ENCODE measurements around the gene ACOT7.

The ACOT7 gene

GRCh38 chr1:6345460-6345859, 48.1 kb downstream of the ACOT7 start:
- no peak for DNase-seq (ENCODE audit: low read depth in 1 of 2, low spot score in 1 of 2)

DNA sequence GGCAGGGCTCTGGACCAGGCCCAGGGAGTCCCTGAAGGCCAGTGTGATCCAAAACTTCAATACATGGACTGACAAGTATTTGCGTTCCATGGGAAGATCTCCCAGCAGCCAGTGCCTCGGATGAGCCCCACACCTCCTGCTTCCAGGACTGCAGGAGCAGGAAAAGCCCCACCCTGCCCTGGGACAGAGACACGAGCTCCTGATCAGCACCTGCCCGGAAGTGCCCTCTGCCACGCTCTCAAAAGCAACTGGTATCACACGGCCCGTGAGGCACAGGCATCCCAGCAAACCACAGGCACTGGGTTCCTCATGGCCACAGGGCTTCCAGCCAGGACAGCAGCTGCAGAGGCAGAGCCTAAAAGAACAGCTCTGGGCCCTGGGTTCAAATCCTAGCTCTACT, 48.6 kb downstream of the ACOT7 start:
- DNase-seq (ENCODE audit: low read depth in 1 of 2, low spot score in 1 of 2): no peak

DNA sequence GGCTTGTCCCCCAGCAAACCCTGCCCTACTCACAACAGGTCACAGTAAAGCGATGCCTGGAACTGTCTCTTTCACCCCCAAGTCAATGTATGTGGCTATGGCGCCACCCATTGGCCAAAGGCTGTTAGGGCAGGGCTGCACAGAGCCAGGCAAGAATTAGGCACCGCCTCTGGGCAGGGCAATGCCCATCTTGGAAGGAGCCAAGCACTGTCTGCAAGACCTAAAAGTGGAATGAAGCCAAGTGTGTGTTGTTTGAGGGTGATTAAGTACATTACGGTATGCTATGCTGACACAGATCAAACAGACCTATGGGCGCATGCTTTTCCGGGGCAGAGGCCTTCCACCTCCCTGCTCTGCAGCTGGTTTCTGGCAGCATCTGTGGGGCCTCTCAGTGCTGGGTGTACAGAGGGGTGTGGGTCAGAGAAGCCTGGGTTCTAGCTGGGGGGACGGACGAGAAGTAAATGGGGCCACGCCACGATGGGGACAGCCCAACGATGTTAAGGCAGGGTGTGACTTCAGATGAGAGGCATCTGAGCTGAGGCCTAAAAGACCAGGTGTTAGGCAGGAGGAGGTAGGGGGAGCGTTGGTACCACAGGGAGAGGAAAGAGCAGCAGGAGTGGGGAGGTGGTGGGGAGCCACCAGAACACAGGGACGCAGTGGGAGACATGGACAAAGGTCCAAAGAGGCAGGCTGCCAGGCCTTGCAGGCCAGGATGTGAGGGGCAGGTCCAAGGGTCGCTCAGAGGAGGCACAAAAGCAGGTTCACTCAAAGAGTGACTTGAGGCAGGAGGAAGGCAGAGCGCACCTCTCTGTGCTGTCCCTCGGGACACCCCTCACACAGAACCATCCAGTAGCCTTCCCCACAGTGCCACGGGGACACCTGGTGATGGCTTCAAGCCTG, 49.8 kb downstream of the ACOT7 start:
- peak in 1 of 2 donors; percentile 22 for DNase-seq (ENCODE audit: low read depth in 1 of 2, low spot score in 1 of 2)

GRCh38 chr1:6342056-6342455, 51.5 kb downstream of the ACOT7 start:
- DNase-seq (ENCODE audit: low read depth in 1 of 2, low spot score in 1 of 2): no peak

DNA sequence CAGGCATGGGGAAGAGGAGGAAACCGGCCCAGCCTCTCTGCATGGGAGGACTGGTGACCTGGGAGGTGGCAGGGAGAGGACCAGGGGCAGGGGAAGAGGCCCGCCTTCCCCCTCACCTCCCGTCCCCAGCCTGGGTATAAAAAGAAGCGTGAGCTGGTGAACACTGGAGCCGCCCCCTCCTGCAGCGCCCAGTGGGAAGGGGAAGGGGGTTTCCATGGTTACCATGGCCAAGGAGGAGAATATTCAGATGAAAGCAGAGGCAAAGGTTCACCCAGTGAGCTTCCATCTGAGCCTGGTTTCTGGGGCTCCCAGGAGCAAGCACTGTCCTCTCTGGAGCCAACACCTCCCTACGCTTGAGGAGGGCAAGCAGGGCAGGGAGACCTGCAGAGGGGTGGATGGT, 54.9 kb downstream of the ACOT7 start:
- DNase-seq (ENCODE audit: low read depth in 1 of 2, low spot score in 1 of 2): no peak

DNA sequence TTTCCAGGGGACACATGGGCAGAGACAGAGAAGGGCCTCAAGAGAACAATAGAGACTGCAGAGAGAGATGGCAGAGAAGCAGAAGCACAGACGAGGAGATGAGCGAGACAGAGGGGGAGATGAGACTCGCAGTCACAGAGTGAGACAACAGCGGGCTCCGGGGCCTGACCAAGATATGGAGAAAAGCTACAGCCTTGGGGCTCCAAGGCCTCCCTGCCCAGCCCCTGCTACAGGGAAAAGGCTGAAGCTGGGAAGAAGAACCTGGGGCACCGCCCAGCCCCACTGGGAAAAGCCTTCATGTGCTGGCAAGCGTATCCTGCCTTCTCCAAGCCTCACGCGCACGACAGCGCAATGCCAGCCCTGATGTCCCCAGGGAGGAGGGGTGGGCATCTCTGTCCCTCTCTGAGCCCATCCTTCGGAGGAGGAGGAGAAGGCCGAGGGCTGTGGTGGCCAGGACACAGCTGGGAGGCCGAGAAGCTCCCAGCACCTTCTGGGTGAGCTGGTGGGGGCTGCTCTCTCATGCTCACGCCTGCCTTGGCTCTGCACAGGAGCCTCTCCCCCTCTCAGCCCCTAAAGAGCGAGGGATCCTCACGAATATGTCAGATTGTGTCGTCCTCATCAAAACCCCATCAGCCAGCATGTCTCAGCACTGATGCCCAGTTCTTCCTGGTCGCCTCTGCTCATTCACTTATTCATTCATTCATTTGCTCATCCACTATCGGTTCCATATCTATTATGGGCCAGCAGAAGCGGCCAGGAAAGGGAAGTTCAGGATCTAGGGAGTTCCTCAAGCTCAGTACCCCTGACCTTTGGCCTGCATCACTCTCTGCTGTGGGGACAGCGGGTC, 56.6 kb downstream of the ACOT7 start:
- no peak for DNase-seq (ENCODE audit: low read depth in 1 of 2, low spot score in 1 of 2)

- DNase-seq (ENCODE audit: low read depth in 1 of 2, low spot score in 1 of 2): no peak
These were observed 59.1 kb downstream of the ACOT7 start for GRCh38 chr1:6334261-6334993.

DNA sequence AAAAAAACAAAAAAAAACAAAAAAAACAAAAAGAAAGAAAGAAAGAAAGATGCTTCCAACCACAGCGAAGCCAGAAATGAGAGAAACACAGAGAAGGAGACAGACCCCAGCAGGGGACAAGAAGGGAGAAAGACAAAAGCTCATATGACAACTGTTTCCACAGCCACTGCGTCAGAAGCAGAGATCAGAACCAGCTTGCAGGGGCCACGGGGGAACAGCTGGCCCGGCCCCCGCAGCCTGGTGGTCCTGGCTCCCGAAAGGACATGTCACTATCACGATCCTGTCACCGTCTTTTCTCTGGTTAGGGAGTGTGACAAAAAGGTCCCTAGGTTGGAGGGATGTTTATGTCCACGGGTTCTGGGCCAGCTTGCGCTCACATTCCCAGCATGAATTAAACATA, 60.7 kb downstream of the ACOT7 start:
- no peak for DNase-seq (ENCODE audit: low read depth in 1 of 2, low spot score in 1 of 2)

- DNase-seq (ENCODE audit: low read depth in 1 of 2, low spot score in 1 of 2): no peak
These were observed 61.9 kb downstream of the ACOT7 start for GRCh38 chr1:6331543-6332273.

GRCh38 chr1:6330410-6330911, 63.1 kb downstream of the ACOT7 start:
- no peak for DNase-seq (ENCODE audit: low read depth in 1 of 2, low spot score in 1 of 2)

- DNase-seq (ENCODE audit: low read depth in 1 of 2, low spot score in 1 of 2): no peak
These were observed 63.7 kb downstream of the ACOT7 start for GRCh38 chr1:6329851-6330250.

DNA sequence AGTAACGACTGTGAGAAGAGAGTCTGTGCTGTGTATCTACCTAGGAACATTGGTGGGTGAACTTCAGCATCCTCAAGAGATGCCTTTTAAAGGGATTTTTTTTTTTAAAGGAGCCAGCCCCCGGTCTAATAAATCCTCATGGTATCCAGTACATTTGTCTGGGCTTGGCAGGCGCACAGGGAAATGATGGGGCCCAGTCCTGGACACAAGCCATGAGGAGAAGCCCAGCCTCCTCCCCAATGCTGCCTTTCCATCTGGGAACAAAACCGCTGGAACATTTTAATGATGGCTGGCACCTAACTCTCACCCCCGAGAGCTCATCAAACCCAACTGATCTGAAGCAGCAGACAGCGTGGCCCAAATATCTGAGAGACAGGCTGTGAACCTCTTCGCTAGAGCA, 64.2 kb downstream of the ACOT7 start:
- DNase-seq (ENCODE audit: low read depth in 1 of 2, low spot score in 1 of 2): no peak

DNA sequence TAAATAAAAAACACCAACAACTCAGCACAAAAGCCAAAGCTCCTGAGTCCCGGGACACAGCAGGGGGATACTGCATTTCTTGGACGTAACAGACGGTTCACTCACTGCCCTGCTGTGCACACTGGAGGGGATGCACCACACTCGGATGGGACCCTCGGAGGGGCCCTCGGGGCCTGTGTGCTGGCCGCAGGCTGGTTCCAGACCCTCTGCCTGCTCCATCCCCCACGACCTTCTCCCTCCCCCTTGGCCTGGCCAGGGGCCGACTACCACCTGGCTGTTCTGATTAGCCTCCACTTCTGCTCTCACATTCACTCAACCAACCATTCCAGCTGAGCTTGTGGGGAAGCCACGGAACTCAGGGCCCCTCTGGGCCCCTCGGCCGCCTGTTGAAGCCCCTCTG, 64.9 kb downstream of the ACOT7 start:
- no peak for DNase-seq (ENCODE audit: low read depth in 1 of 2, low spot score in 1 of 2)

DNA sequence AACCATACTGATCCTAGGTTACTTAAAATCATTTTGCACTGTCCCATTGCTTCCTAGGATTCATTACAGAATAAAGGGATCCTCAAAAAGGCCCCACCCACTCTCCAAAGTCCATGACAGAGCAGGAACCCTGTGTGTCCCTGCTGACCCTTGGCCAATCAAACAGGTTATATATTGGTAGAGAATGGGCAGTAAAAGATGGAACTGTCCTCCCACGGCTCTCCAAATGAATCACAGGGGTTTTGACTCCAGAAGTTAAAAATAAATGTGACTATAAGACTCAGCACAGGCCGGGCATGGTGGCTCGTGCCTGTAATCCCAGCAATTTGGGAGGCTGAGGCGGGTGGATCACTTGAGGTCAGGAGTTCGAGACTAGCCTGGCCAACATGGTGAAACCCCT, 65.5 kb downstream of the ACOT7 start:
- no peak for DNase-seq (ENCODE audit: low read depth in 1 of 2, low spot score in 1 of 2)

DNA sequence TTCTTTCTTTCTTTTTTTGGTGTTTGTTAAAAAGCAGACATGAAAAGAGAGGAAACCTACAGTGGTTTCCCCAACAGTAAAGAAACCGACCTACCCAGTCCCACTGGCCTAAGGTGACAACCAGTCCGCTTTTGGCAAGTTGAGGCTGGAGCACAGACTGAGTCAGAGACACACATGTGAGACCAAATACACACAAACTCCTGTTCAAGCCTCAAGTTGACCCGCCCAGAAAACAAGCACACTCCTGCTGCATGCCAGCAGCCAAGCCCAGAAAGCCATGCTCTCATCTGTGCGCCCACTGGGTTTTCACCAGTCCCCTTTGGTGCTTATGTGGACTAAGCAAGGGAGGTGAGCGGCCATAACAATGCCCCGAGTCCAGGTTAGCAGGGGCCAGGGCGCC, 68.1 kb downstream of the ACOT7 start:
- DNase-seq (ENCODE audit: low read depth in 1 of 2, low spot score in 1 of 2): no peak

DNA sequence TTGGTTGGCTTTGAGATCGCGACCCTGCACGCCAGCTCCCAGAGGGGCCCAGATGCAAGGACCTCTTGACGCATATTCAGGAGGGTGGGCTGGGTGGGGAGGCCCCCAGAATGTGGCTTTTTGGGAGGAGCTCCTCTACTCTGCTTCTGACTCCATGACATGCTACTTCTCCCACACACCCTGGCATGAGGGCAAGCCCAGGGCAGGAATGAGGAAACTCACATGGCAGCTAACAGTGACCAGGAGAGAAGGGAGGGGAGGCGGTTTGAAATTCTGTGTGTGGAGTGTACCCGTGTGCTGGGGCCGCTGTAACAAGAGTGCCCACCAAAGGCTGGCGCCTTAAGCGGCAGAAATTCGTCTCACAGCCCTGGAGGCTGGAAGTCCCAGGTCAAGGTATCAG, 71.4 kb downstream of the ACOT7 start:
- DNase-seq (ENCODE audit: low read depth in 1 of 2, low spot score in 1 of 2): no peak

- no peak for DNase-seq (ENCODE audit: low read depth in 1 of 2, low spot score in 1 of 2)
These were observed 72.4 kb downstream of the ACOT7 start for GRCh38 chr1:6321205-6321604.

DNA sequence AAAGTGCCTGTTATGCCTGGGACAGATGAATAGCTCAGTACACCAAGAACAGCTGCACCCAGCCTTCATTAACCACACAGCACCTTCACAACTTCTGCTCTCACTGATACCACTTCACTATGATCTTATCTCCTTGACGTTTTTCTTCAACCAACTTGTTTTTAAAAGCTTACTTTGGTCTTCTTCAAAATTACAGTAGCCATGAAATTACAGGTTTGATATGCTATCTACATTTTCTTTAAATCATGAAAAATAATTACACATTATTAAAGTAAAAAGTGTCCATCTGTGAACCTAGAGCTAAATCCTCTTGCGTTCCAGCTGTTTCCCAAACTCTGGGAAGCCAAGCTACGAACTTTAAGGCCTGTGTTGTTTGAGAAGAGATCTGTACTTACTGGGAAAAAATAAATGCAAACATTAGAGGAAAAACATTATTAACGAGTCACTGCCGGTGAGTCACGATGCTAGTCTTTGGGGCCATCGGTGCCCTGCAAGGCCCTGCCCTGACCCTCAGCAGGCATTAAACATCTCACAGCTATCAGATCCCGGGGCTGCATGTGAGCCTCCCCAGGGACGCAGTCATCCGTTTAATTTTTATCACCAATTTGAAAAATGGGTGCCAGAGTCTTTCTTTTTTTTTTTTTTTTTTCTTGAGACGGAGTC, 76.3 kb downstream of the ACOT7 start:
- DNase-seq (ENCODE audit: low read depth in 1 of 2, low spot score in 1 of 2): no peak

DNA sequence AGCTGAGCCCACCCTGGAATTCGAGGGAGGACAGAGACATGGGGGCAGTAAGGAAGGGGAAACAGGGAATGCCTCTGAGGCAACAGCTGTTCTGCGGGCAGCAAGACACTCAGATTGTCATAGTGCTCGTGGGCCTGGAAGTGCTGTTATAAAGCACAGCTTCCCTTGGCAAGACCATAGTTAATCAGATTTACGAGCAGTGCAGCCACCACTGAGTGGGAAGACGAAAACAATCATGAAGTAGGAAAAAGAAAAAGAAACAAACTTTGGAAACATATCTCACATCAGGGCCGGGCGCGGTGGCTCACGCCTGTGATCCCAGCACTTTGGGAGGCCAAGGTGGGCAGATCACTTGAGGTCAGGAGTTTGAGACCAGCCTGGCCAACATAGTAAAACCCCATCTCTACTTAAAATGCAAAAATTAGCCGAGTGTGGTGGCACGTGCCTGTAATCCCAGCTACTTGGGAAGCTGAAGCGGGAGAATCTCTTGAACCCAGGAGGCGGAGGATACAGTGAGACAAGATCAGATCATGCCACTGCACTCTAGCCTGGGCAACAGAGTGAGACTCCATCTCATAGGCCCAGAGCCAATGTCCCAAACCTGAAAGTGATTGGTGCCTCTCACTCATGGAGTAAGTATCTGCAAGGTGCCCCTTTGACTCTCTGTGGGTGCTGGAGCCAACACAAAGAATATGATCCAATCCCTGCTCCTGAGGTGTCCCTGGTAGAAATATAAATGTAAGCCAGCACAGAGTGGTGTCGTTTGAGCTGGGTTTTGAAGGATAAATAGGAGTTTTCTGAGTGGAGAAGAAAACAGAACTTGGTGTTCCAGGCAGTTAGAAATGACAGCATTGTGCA, 77.1 kb downstream of the ACOT7 start:
- no peak for DNase-seq (ENCODE audit: low read depth in 1 of 2, low spot score in 1 of 2)

Data from activated T-helper 1 cell treated with anti-CD3 and anti-CD28 coated beads, Interleukin-2, amount 50 U/mL, for 16 hours (primary cell).